SK-N-MC (cell line): ENCODE data around the gene CDK4.

Experiments
- EZH2 ChIP-seq: fragments of 200-600 bp; sonication (generic); IDR thresholded peaks from one replicate; pipeline ENCODE4 v1.6.1; 2017; ENCODE audit warnings: antibody characterized with exemption
- POLR2AphosphoS5 ChIP-seq: IDR thresholded peaks from 2 replicates; pipeline ENCODE4 v1.6.1; 2012; ENCODE audit warnings: mild to moderate bottlenecking, low read depth, low read length, borderline replicate concordance

GRCh38 chr12:57731411-57732080, 20.6 kb downstream of the CDK4 start:
- TF ChIP-seq EZH2 (no peak), POLR2AphosphoS5 (no peak)
